Germinal center (tissue), 1 donor: ENCODE measurements around the gene STARD8.

ENCODE experiments used
- DNase-seq: peaks from one replicate; pipeline ENCODE4 v3.0.0; 2012; ENCODE audit warnings: mixed read lengths, low spot score

Gene STARD8

GRCh38 chrX:68690936-68691501 lies 43.6 kb downstream of the STARD8 start:
- DNase-seq, result no peak

GRCh38 chrX:68691921-68692320 lies 44.5 kb downstream of the STARD8 start:
- no peak for DNase-seq

- DNase-seq, result no peak
These were observed 45.2 kb downstream of the STARD8 start for GRCh38 chrX:68692651-68693050.

- DNase-seq, result peak; percentile 24
These were observed 46.3 kb downstream of the STARD8 start for GRCh38 chrX:68693481-68694434.

GRCh38 chrX:68694435-68695205 lies 47.2 kb downstream of the STARD8 start:
- DNase-seq, result no peak

- DNase-seq, result no peak
These were observed 47.9 kb downstream of the STARD8 start for GRCh38 chrX:68695206-68695845.

- no peak for DNase-seq
These were observed 49.0 kb downstream of the STARD8 start for GRCh38 chrX:68696267-68696990.

GRCh38 chrX:68697036-68697435 lies 49.6 kb downstream of the STARD8 start:
- DNase-seq, result no peak

GRCh38 chrX:68697465-68698125 lies 50.1 kb downstream of the STARD8 start:
- DNase-seq, result no peak

GRCh38 chrX:68698942-68699341 lies 51.5 kb downstream of the STARD8 start:
- DNase-seq, result no peak

- no peak for DNase-seq
These were observed 52.7 kb downstream of the STARD8 start for GRCh38 chrX:68699960-68700746.

GRCh38 chrX:68703369-68703768 lies 55.9 kb downstream of the STARD8 start:
- DNase-seq, result no peak

- DNase-seq, result no peak
These were observed 56.4 kb downstream of the STARD8 start for GRCh38 chrX:68703846-68704245.

- no peak for DNase-seq
These were observed 58.5 kb downstream of the STARD8 start for GRCh38 chrX:68705986-68706385.

GRCh38 chrX:68708503-68709290 lies 61.2 kb downstream of the STARD8 start:
- no peak for DNase-seq

GRCh38 chrX:68710870-68711576 lies 63.6 kb downstream of the STARD8 start:
- DNase-seq, result no peak

GRCh38 chrX:68711845-68712244 lies 64.4 kb downstream of the STARD8 start:
- DNase-seq, result no peak

- no peak for DNase-seq
These were observed 67.4 kb downstream of the STARD8 start for GRCh38 chrX:68714856-68715255.

- no peak for DNase-seq
These were observed 69.7 kb downstream of the STARD8 start for GRCh38 chrX:68717196-68717595.
